CD4-positive, alpha-beta T cell treated with Interleukin-12 subunit alpha and Interleukin-12 subunit beta, for 1 hour (primary cell): ENCODE results near the gene EHD1.

Experiments
- DNase-seq: peaks from one replicate; pipeline ENCODE4 v3.0.0-alpha.2; 2020

The EHD1 gene

GRCh38 chr11:64909653-64910343 lies 31.4 kb upstream of the EHD1 start:
- DNase-seq: no peak

- no peak for DNase-seq
Measured at GRCh38 chr11:64908766-64909165, 30.3 kb upstream of the EHD1 start.

- DNase-seq: no peak
Measured at GRCh38 chr11:64906314-64906635, 27.9 kb upstream of the EHD1 start.

GRCh38 chr11:64905516-64906313 lies 27.3 kb upstream of the EHD1 start:
- DNase-seq: no peak

- DNase-seq: no peak
Measured at GRCh38 chr11:64903291-64903833, 24.9 kb upstream of the EHD1 start.

- DNase-seq: no peak
Measured at GRCh38 chr11:64902102-64902900, 23.9 kb upstream of the EHD1 start.

- no peak for DNase-seq
Measured at GRCh38 chr11:64900774-64901173, 22.4 kb upstream of the EHD1 start.

- DNase-seq: peak; percentile 86
Measured at GRCh38 chr11:64900263-64900678, 21.9 kb upstream of the EHD1 start.

GRCh38 chr11:64898541-64898940 lies 20.1 kb upstream of the EHD1 start:
- no peak for DNase-seq

GRCh38 chr11:64898076-64898445 lies 19.6 kb upstream of the EHD1 start:
- no peak for DNase-seq

GRCh38 chr11:64897381-64898075 lies 19.1 kb upstream of the EHD1 start:
- no peak for DNase-seq

GRCh38 chr11:64896448-64897022 lies 18.1 kb upstream of the EHD1 start:
- DNase-seq: no peak

GRCh38 chr11:64894812-64895452 lies 16.5 kb upstream of the EHD1 start:
- DNase-seq: no peak

GRCh38 chr11:64894070-64894811 lies 15.8 kb upstream of the EHD1 start:
- DNase-seq: peak; percentile 89

GRCh38 chr11:64893194-64894069 lies 15.0 kb upstream of the EHD1 start:
- DNase-seq: no peak

GRCh38 chr11:64892838-64893193 lies 14.4 kb upstream of the EHD1 start:
- DNase-seq: no peak

GRCh38 chr11:64892411-64892831 lies 14.0 kb upstream of the EHD1 start:
- no peak for DNase-seq

GRCh38 chr11:64891880-64892279 lies 13.5 kb upstream of the EHD1 start:
- no peak for DNase-seq

- DNase-seq: no peak
Measured at GRCh38 chr11:64891215-64891848, 12.9 kb upstream of the EHD1 start.

GRCh38 chr11:64890522-64890939 lies 12.1 kb upstream of the EHD1 start:
- DNase-seq: no peak
